HL-60 (cell line): ENCODE measurements around the gene OSBPL10.

Experiments used
- CTCF ChIP-seq: IDR thresholded peaks from one replicate; pipeline ENCODE4 v1.5.1; 2011; ENCODE audit warnings: low read length, control low read depth, inconsistent platforms; ENCODE audit not compliant: insufficient read depth
- GABPA ChIP-seq: IDR thresholded peaks from 2 replicates; pipeline ENCODE4 v1.6.1; 2012; ENCODE audit warnings: low read depth
- POLR2AphosphoS5 ChIP-seq: IDR thresholded peaks from 2 replicates; pipeline ENCODE4 v1.6.1; 2012; ENCODE audit warnings: low read depth

- TF ChIP-seq GABPA, result no peak
- no peak for TF ChIP-seq POLR2AphosphoS5
- TF ChIP-seq CTCF, result no peak
These were observed 48.1 kb downstream of the OSBPL10 start for GRCh38 chr3:31932990-31933389.
